H1 (cell line): ENCODE results near the gene PACS1. TPM values are rescaled to one million over a fixed set of nuclear protein-coding genes. Genes with fewer than 3 reads are reported as not detected.

ENCODE experiments used
- CTCF ChIA-PET: fragments of 300-600 bp; sonication (Branson Sonifier 250); formaldehyde crosslinking; loops from one replicate; lab custom pipeline; 2021; ENCODE audit not compliant: partially characterized antibody; lab: Charles Lee
- POLR2A ChIA-PET: fragments of 300-600 bp; sonication (Branson Sonifier 250); formaldehyde crosslinking; loops from one replicate; lab custom pipeline; 2021; ENCODE audit warnings: inconsistent platforms; ENCODE audit not compliant: partially characterized antibody; lab: Charles Lee
- DNase-seq, 2 experiments: peaks; one replicate each; pipeline versions ENCODE4 v3.0.0 to v3.0.0-alpha.2; 2010 to 2022; ENCODE audit warnings: low spot score in 2 of 2, low read depth in 1 of 2, mixed read lengths in 1 of 2
- FAIRE-seq: peaks from 2 replicates; lab custom pipeline; 2011; peaks lifted over from hg19 to GRCh38; lab: Jason Lieb, UNC
- H2AFZ ChIP-seq: 2 replicates; pipeline ENCODE4 v1.8.1; 2012; ENCODE audit warnings: low read length, inconsistent platforms
- H2AK5ac ChIP-seq: 2 replicates; pipeline ENCODE4 v1.6.1; 2013; ENCODE audit warnings: low read depth, low read length
- H2BK120ac ChIP-seq: replicated peaks from 2 replicates; pipeline ENCODE3; 2013; ENCODE audit warnings: low read depth, low read length, inconsistent platforms
- H2BK12ac ChIP-seq: 2 replicates; pipeline ENCODE4 v1.6.1; 2013; ENCODE audit warnings: low read depth, low read length
- H2BK15ac ChIP-seq: 2 replicates; pipeline ENCODE4 v1.6.1; 2013; ENCODE audit warnings: low read length
- H2BK20ac ChIP-seq: 2 replicates; pipeline ENCODE4 v1.6.1; 2013; ENCODE audit warnings: low read length
- H2BK5ac ChIP-seq: 2 replicates; pipeline ENCODE4 v1.6.1; 2013; ENCODE audit warnings: low read depth, low read length
- H3K14ac ChIP-seq: 2 replicates; pipeline ENCODE4 v1.6.1; 2013; ENCODE audit warnings: inconsistent platforms; ENCODE audit not compliant: insufficient read length
- H3K18ac ChIP-seq: 2 replicates; pipeline ENCODE4 v1.6.1; 2013; ENCODE audit warnings: low read length; ENCODE audit errors: extremely low read depth
- H3K23ac ChIP-seq: 2 replicates; pipeline ENCODE4 v1.6.1; 2013; ENCODE audit warnings: inconsistent platforms; ENCODE audit not compliant: insufficient read length
- H3K23me2 ChIP-seq: 2 replicates; pipeline ENCODE4 v1.6.1; 2013; ENCODE audit warnings: low read depth, low read length
- H3K27ac ChIP-seq: 2 replicates; pipeline ENCODE4 v1.6.1; 2011; ENCODE audit warnings: low read depth, low read length, inconsistent platforms
- H3K27me3 ChIP-seq, 4 experiments: replicated peaks in 1 of 4; 1 replicate in 1 of 4; 2 replicates in 3 of 4; pipeline versions ENCODE4 v1.6.1 to v1.8.1; 2011 to 2013; ENCODE audit warnings: low read length in 3 of 4, mild to moderate bottlenecking in 3 of 4, inconsistent platforms in 2 of 4, mixed read lengths in 2 of 4, moderate library complexity in 1 of 4; ENCODE audit not compliant: control insufficient read depth in 3 of 4, insufficient read depth in 3 of 4; ENCODE audit errors: extremely low read depth in 1 of 4
- H3K36me3 ChIP-seq, 4 experiments: 2 replicates each; pipeline versions ENCODE4 v1.6.1 to v1.8.1; 2011 to 2013; ENCODE audit warnings: mild to moderate bottlenecking in 4 of 4, low read length in 3 of 4, moderate library complexity in 2 of 4, control low read depth in 1 of 4, inconsistent platforms in 1 of 4; ENCODE audit not compliant: insufficient read depth in 4 of 4, control insufficient read depth in 2 of 4
- H3K4ac ChIP-seq: replicated peaks from 2 replicates; pipeline ENCODE3; 2013; ENCODE audit warnings: low read length, low read depth, mixed read lengths, inconsistent platforms; ENCODE audit not compliant: insufficient read length
- H3K4me1 ChIP-seq, 4 experiments: replicated peaks in 1 of 4; 1 replicate in 1 of 4; 2 replicates in 3 of 4; pipeline versions ENCODE4 v1.6.1 to v1.8.1; 2011 to 2013; ENCODE audit warnings: low read length in 3 of 4, inconsistent platforms in 2 of 4, mixed read lengths in 1 of 4; ENCODE audit not compliant: insufficient read depth in 4 of 4, control insufficient read depth in 3 of 4
- H3K4me2 ChIP-seq, 2 experiments: 2 replicates each; pipeline versions ENCODE4 v1.6.1 to v1.8.1; 2011 to 2013; ENCODE audit warnings: low read depth in 2 of 2, low read length in 2 of 2, control low read depth in 1 of 2, inconsistent platforms in 1 of 2, mild to moderate bottlenecking in 1 of 2; ENCODE audit not compliant: insufficient read depth in 1 of 2
- H3K4me3 ChIP-seq, 4 experiments: fragments of 200-600, 300-600 bp in 1 of 4; sonication (generic), shearing (Covaris generic), sonication (Bioruptor Twin) in 1 of 4; 2 replicates each; pipeline versions ENCODE4 v1.5.1 to v1.8.1; 2011 to 2016; ENCODE audit warnings: low read length in 4 of 4, low read depth in 3 of 4, control low read depth in 2 of 4, inconsistent platforms in 2 of 4, mild to moderate bottlenecking in 2 of 4, mixed read lengths in 1 of 4, moderate library complexity in 1 of 4; ENCODE audit not compliant: insufficient read depth in 2 of 4; ENCODE audit errors: extremely low read depth in 1 of 4
- H3K56ac ChIP-seq: replicated peaks from 2 replicates; pipeline ENCODE3; 2013; ENCODE audit warnings: low read depth, mild to moderate bottlenecking, mixed read lengths, low read length, inconsistent platforms; ENCODE audit not compliant: insufficient read length
- H3K79me1 ChIP-seq: 2 replicates; pipeline ENCODE4 v1.6.1; 2013; ENCODE audit warnings: low read depth, low read length, control low read depth
- H3K79me2 ChIP-seq, 2 experiments: 2 replicates each; pipeline versions ENCODE4 v1.6.1 to v1.8.1; 2012 to 2013; ENCODE audit warnings: low read length in 2 of 2, mild to moderate bottlenecking in 2 of 2, inconsistent platforms in 1 of 2; ENCODE audit not compliant: insufficient read depth in 2 of 2, control insufficient read depth in 1 of 2
- H3K9ac ChIP-seq, 4 experiments: replicated peaks in 1 of 4; 1 replicate in 1 of 4; 2 replicates in 3 of 4; pipeline versions ENCODE4 v1.6.1 to v1.8.1; 2011 to 2013; ENCODE audit warnings: low read depth in 3 of 4, low read length in 3 of 4, control low read depth in 2 of 4, mild to moderate bottlenecking in 2 of 4, moderate library complexity in 2 of 4, inconsistent platforms in 1 of 4; ENCODE audit errors: extremely low read depth in 1 of 4
- H3K9me3 ChIP-seq, 2 experiments: 2 replicates each; pipeline versions ENCODE4 v1.6.1 to v1.8.1; 2012 to 2013; ENCODE audit warnings: mild to moderate bottlenecking in 2 of 2, moderate library complexity in 2 of 2, control low read depth in 1 of 2, inconsistent platforms in 1 of 2, low read depth in 1 of 2, low read length in 1 of 2, mixed read lengths in 1 of 2; ENCODE audit not compliant: insufficient read depth in 2 of 2
- H4K20me1 ChIP-seq, 2 experiments: replicated peaks in 1 of 2; 2 replicates each; pipeline versions ENCODE3 to v1.8.1; 2011 to 2013; ENCODE audit warnings: inconsistent platforms in 2 of 2, low read length in 2 of 2, mild to moderate bottlenecking in 1 of 2; ENCODE audit not compliant: insufficient read depth in 2 of 2, control insufficient read depth in 1 of 2
- H4K5ac ChIP-seq: 2 replicates; pipeline ENCODE4 v1.6.1; 2013; ENCODE audit warnings: low read length, low read depth, mixed read lengths, inconsistent platforms; ENCODE audit not compliant: insufficient read length
- H4K8ac ChIP-seq: 2 replicates; pipeline ENCODE4 v1.8.0; 2013; ENCODE audit warnings: mild to moderate bottlenecking, moderate library complexity, low read length, inconsistent platforms; ENCODE audit not compliant: insufficient read depth; ENCODE audit errors: extremely low read depth
- H4K91ac ChIP-seq: replicated peaks from 2 replicates; pipeline ENCODE3; 2013; ENCODE audit warnings: low read length, mixed read lengths, inconsistent platforms; ENCODE audit not compliant: insufficient read length
- CTCF ChIP-seq, 3 experiments: IDR thresholded peaks; 1 replicate in 2 of 3; 2 replicates in 1 of 3; pipeline versions ENCODE4 v1.5.1 to v1.6.1; 2011; ENCODE audit warnings: low read length in 3 of 3, mild to moderate bottlenecking in 3 of 3, inconsistent platforms in 2 of 3, low read depth in 1 of 3, moderate library complexity in 1 of 3; ENCODE audit not compliant: insufficient read depth in 1 of 3; ENCODE audit errors: control extremely low read depth in 1 of 3
- EP300 ChIP-seq, 2 experiments: IDR thresholded peaks; 1 replicate in 1 of 2; 2 replicates in 1 of 2; pipeline ENCODE4 v1.6.1; 2011 to 2012; ENCODE audit warnings: low read depth in 2 of 2, low read length in 2 of 2, mild to moderate bottlenecking in 2 of 2, borderline replicate concordance in 1 of 2, inconsistent platforms in 1 of 2, moderate library complexity in 1 of 2
- GABPA ChIP-seq: IDR thresholded peaks from 2 replicates; pipeline ENCODE4 v1.6.1; 2011; ENCODE audit warnings: mild to moderate bottlenecking, low read length, moderate library complexity, borderline replicate concordance; ENCODE audit not compliant: insufficient read depth
- KDM5A ChIP-seq: fragments of 200-600 bp; IDR thresholded peaks from 2 replicates; pipeline ENCODE4 v1.7.1; 2012; ENCODE audit warnings: mild to moderate bottlenecking, low read length, inconsistent platforms, mixed read lengths
- MAFK ChIP-seq: IDR thresholded peaks from 2 replicates; pipeline ENCODE4 v1.6.1; 2012; ENCODE audit warnings: low read depth, mild to moderate bottlenecking, improper control_type of control experiment, low read length
- NANOG ChIP-seq: IDR thresholded peaks from 2 replicates; pipeline ENCODE4 v1.6.1; 2011; ENCODE audit warnings: low read length, low read depth, mild to moderate bottlenecking, inconsistent platforms; ENCODE audit not compliant: insufficient read depth, poor library complexity, severe bottlenecking
- SAP30 ChIP-seq: fragments of 300-600 bp; sonication (generic); IDR thresholded peaks from 2 replicates; pipeline ENCODE4 v1.7.1; 2012; ENCODE audit warnings: low read length, moderate library complexity, mild to moderate bottlenecking, inconsistent platforms; ENCODE audit not compliant: insufficient read depth, insufficient replicate concordance
- SP2 ChIP-seq: IDR thresholded peaks from 2 replicates; pipeline ENCODE4 v1.6.1; 2012; ENCODE audit warnings: mild to moderate bottlenecking, low read length, inconsistent platforms
- TAF1 ChIP-seq: IDR thresholded peaks from 2 replicates; pipeline ENCODE4 v1.6.1; 2011; ENCODE audit warnings: mild to moderate bottlenecking, low read depth, low read length
- TBP ChIP-seq: IDR thresholded peaks from 2 replicates; pipeline ENCODE4 v1.6.1; 2011; ENCODE audit warnings: low read depth, low read length, improper control_type of control experiment
- WGBS, 2 experiments: shearing (Covaris generic) in 1 of 2; methylation state at CpG; one replicate each; pipeline versions ENCODE4 v1.1.6 to v1.1.7; 2013 to 2015; ENCODE audit warnings: low lambda C conversion rate in 2 of 2, mixed read lengths in 2 of 2, inconsistent platforms in 1 of 2, low coverage in 1 of 2, missing lambda C conversion rate in 1 of 2; ENCODE audit not compliant: insufficient replicate concordance in 2 of 2, insufficient coverage in 1 of 2, insufficient read length in 1 of 2; ENCODE audit errors: extremely low coverage in 1 of 2, missing lambda C conversion rate in 1 of 2; 5-methylcytosine and 5-hydroxymethylcytosine counted together
- polyA plus RNA-seq, 7 experiments: library from polyadenylated mRNA; depleted of rRNA in 3 of 7; stranded (reverse) in 5 of 7; unstranded in 2 of 7; fragments of >200 nt in 5 of 7; fragments of 200-250 nt in 2 of 7; gene quantifications; 1 replicate in 5 of 7; 2 replicates in 1 of 7; 4 replicates in 1 of 7; pipeline versions ENCODE4 v1.2.1 to v1.2.3, GENCODE V29; 2011 to 2013; ENCODE audit warnings: missing spikeins in 2 of 7, mixed read lengths in 2 of 7
- total RNA-seq: library from RNA; stranded (reverse); fragmentation: NEBNext Ultra II Directional; extraction: Animal tissue kit (Norgen Biotek cat#: 25700); gene quantifications from 2 replicates; pipeline ENCODE4 v1.2.1, GENCODE V29; 2021

The PACS1 gene
- total and polyA plus RNA-seq, 2 of the 8 experiments (the other 6 are each of a cell fraction or from before 2014, with no cell fraction given), result 11.5 to 36.0 TPM

- 82% methylated on average over 4 of the region's 4 CpGs; no CpG with 5 or more reads in 1 of the 2 experiments for WGBS, 2 experiments
- Histone ChIP-seq H2BK12ac (no peak overlapping the region), H3K18ac (no peak overlapping the region), H2BK20ac (no peak overlapping the region), H3K23me2 (no peaks in the 10 kb centered on the region; the same call in 1 of the 2 replicates), H4K91ac (no peak overlapping the region), H3K9ac (no peak overlapping the region), H3K79me1 (no peaks in the 10 kb centered on the region; the same call in 1 of the 2 replicates), H3K56ac (no peak overlapping the region), H3K4me1 (peaks cover 5 to 13% (median 8%) of the 10 kb centered on the region in 4 experiments; a peak in 6 of 7 replicates), H4K5ac (no peak overlapping the region), H4K8ac (no peak overlapping the region; the same call in 1 of the 2 replicates), H3K14ac (no peak overlapping the region), H3K9me3 (no peaks in the 10 kb centered on the region), H2AK5ac (no peak overlapping the region), H3K4ac (no peak overlapping the region), H3K23ac (no peak overlapping the region), H3K36me3 (peaks cover 23 to 58% (median 48%) of the 10 kb centered on the region in 4 experiments), H2AFZ (no peak overlapping the region), H2BK15ac (no peak overlapping the region), H3K79me2 (peaks cover 0 to 13% of the 10 kb centered on the region in 2 experiments; a peak in 2 of 4 replicates), H3K4me3 (no peak overlapping the region), H3K27me3 (no peaks in the 10 kb centered on the region), H2BK120ac (no peak overlapping the region), H3K4me2 (no peak overlapping the region), H2BK5ac (no peak overlapping the region), H3K27ac (no peak overlapping the region; the same call in 1 of the 2 replicates), H4K20me1 (peaks cover 1 to 17% of the 10 kb centered on the region in 2 experiments)
- FAIRE-seq, result no peak
- DNase-seq, result no peak
- ChIA-PET POLR2A (interaction anchor here (0.9 to 9.7 kb wide), 4 partner anchors 12 to 113 kb away, joined by 3 to 150 read pairs (median 13); partner anchors contain the start of genes GAL3ST3 and SF3B2), CTCF (interaction anchor here (0.6 to 8.8 kb wide), 24 partner anchors 9 to 519 kb away, joined by 3 to 144 read pairs (median 4); partner anchors contain the start of genes CCDC85B, CST6, GAL3ST3 and SF3B2)
- TF ChIP-seq CTCF (IDR thresholded peaks at IDR 0.05; ENCODE audit: control extremely low read depth in 1 of 3, insufficient read depth in 1 of 3, low read depth in 1 of 3, low read length in 3 of 3) (no peak), MAFK (no peak), KDM5A (no peak), EP300 (IDR thresholded peaks at IDR 0.05; ENCODE audit: borderline replicate concordance in 1 of 2, low read depth in 2 of 2, low read length in 2 of 2) (no peak), SAP30 (no peak), TAF1 (no peak), SP2 (no peak), GABPA (no peak), NANOG (no peak), TBP (no peak)
Measured at GRCh38 chr11:66067640-66068039, 2.4 kb upstream of the PACS1 start.
